Stimulated activated CD4-positive, alpha-beta T cell treated with anti-CD3 and anti-CD28 coated beads, Interleukin-2, amount 100 ng/mL, for 48 hours (primary cell): ENCODE data around the gene AXIN1.
A peak's percentile ranks its signal among the peaks of the same experiment; 100 is the strongest.
"Not testable (repeated sequence)": the region's sequence is repeated elsewhere in the genome, so short reads cannot be mapped to it uniquely, and the experiment has no call there.

ENCODE experiments used
- DNase-seq, 2 donors: peaks; one replicate each; pipeline ENCODE4 v3.0.0-alpha.2; 2020

The AXIN1 gene

GRCh38 chr16:353404-354290 is 1.1 kb upstream of the AXIN1 start:
- no peak for DNase-seq

GRCh38 chr16:351804-352520 is 561 bp downstream of the AXIN1 start:
- peak in 1 of 2 donors; percentile 27 for DNase-seq

DNA sequence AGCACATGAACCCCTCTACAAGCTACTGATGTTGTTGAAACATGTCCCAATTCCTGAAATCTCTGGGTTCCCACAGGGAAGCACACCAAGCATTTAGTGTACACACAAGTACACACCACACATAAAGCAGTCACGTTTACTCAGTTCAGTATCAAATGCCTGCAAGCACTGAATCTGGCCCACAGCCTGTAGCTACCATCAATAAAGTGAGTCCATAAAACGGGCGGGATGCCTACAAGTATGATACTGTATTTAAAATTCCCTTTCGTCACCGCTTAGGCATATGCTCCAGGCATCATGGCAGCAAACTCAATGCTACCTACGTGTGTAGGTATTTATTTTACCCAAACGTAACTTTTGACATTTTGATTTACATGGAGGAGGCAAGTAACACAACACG is 2.3 kb downstream of the AXIN1 start:
- DNase-seq: no peak

DNA sequence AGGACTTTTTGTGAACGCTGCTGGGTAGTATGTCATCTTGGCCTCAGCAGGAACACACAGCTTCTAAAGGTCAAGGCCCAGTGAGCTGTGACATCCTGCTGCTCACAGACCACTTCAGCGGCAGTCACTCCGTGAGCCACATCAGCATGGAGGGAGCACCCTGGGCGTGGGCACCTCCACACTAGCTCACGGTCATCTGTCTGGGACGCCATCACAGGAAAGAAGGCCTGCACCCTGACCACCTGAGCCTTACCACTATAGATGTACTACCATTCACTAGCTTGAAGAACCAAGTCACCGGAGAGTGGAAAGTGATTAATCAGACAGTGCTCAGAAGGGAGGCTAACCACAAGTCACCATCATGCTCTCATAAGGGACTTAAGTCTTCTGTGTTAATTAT is 3.3 kb downstream of the AXIN1 start:
- no peak for DNase-seq

DNA sequence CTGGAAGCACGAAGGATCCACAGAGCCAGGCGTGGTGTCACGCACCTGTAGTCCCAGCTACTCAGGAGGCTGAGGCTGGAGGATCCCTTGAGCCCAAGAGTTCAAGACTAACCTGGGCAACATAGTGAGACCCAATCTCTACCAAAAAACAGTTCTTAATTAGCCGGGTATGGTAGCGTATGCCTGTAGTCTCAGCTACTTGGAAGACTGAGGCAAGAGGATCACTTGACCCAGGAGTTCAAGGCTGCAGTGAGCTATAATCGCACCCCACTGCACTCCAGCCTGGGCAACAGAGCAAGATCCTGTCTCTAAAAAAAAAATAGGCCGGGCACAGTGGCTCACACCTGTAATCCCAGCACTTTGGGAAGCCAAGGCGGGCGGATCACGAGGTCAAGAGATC is 4.0 kb downstream of the AXIN1 start:
- not testable (repeated sequence) for DNase-seq

- no peak for DNase-seq
Measured at GRCh38 chr16:347203-347602, 5.3 kb downstream of the AXIN1 start.

- DNase-seq: no peak
Measured at GRCh38 chr16:346587-346986, 5.9 kb downstream of the AXIN1 start.

DNA sequence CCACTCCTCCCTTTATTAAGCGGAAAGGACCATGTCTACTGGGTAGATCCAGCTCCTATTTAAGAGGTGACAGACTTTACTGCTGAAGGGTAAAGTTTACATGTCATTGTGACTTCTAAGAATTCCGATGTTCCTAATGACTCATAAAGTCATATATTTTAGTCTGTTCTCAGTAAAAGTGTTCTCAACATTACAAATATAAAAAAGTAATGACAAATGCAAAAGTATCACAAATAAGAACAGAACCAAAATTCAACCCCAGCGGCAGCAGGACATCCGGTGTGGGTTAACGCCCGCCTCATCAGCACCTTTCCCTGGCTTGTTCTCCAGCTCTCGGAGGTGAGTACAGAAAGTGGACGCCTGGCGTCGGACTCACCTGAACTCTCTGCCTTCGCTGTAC is 6.8 kb downstream of the AXIN1 start:
- no peak for DNase-seq

- no peak for DNase-seq
Measured at GRCh38 chr16:342455-343213, 9.9 kb downstream of the AXIN1 start.

GRCh38 chr16:341974-342336 is 10.6 kb downstream of the AXIN1 start:
- DNase-seq: not testable (repeated sequence)

DNA sequence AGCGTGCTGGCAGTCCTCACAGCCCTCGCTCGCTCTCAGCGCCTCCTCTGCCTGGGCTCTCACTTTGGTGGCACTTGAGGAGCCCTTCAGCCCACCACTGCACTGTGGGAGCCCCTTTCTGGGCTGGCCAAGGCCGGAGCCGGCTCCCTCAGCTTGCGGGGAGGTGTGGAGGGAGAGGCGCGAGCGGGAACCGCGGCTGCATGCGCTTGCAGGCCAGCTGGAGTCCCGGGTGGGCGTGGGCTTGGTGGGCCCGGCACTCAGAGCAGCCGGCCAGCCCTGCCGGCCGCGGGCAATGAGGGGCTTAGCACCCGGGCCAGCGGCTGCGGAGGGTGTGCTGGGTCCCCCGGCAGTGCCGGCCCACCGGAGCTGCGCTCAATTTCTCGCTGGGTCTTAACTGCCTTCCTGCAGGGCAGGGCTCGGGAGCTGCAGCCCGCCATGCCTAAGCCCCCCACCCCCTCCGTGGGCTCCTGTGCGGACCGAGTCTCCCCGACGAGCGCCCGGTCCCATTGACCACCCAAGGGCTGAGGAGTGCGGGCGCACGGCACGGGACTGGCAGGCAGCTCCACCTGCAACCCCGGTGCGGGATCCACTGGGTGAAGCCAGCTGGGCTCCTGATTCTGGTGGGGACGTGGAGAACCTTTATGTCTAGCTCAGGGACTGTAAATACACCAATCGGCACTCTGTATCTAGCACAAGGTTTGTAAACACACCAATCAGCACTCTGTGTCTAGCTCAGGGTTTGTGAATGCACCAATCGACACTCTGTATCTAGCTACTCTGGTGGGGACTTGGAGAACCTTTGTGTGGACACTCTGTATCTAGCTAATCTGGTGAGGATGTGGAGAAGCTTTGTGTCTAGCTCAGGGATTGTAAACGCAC is 11.2 kb downstream of the AXIN1 start:
- not testable (repeated sequence) for DNase-seq

DNA sequence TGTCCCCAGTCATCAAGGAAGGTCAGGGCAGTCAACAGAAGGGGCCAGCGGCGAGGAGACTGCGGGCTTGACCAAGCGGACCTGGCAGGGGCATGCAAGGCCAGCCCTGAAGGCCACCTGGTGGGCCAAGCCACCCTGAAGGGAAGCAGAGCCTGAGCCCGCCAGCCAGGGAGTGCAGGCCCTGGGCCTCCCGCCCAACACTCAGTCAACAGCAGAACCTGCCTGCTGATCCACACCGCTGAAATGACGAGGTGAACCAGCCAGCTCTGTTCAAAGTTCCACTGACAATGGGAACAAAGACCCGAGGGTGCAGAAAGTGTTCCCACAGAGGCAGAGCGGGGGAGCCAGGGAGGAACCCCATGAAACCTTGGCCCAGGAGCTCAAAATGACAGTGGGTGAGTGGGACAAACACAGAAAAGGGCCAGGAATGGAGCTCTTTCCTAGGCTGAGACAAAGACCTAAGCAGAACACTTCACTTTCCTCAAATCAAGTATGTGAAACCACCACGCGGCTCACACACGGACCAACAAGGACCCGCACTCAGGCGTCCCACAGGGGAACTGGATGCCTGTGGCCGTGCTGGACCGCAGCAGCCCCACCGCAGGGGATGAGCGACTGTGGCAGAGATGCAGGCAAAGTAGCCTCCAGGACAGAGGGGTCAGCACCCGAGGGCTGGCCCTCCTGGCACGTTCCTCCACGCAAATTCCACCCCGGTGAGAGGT is 12.0 kb downstream of the AXIN1 start:
- DNase-seq: no peak

DNA sequence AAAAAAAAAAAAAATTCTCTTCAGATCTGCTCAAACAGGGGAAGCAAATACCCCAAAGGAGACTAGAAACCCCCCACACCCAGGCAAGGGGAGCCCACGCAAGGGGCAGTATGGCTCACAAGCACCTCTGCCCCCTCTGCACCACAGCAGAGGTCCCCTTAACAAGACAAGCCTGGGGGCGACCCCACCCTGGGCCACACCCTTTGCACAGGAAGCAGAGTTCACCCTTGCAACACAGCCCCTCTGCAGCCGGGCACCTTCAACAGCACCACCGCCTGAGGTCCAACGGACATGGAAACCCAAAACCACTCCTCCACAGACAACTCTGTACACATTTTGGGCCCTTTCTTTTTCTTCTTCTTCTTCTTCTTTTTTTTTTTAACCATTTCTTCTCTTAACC is 12.8 kb downstream of the AXIN1 start:
- DNase-seq: no peak

- DNase-seq: no peak
Measured at GRCh38 chr16:337975-338575, 14.4 kb downstream of the AXIN1 start.

DNA sequence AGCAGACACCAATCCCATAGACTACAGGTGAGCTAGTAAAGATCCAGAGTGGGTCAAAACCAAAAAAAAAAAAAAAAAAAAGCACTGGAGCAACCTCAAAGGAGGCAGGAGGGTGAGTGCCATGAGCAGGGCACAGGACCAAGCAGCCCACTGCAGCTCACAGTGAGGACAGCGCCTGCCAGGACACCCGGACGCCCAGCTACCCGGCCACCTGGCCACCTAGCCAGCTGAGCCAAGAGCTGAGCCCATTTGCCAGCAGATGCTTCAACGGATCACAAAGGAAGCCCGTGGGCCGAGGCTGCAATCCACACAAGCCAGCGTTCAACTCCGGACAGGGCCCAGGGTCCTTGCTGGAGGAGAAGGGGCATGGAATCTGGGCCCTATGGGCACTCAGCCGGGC is 15.1 kb downstream of the AXIN1 start:
- DNase-seq: no peak

- DNase-seq: no peak
Measured at GRCh38 chr16:336269-336668, 16.3 kb downstream of the AXIN1 start.

DNA sequence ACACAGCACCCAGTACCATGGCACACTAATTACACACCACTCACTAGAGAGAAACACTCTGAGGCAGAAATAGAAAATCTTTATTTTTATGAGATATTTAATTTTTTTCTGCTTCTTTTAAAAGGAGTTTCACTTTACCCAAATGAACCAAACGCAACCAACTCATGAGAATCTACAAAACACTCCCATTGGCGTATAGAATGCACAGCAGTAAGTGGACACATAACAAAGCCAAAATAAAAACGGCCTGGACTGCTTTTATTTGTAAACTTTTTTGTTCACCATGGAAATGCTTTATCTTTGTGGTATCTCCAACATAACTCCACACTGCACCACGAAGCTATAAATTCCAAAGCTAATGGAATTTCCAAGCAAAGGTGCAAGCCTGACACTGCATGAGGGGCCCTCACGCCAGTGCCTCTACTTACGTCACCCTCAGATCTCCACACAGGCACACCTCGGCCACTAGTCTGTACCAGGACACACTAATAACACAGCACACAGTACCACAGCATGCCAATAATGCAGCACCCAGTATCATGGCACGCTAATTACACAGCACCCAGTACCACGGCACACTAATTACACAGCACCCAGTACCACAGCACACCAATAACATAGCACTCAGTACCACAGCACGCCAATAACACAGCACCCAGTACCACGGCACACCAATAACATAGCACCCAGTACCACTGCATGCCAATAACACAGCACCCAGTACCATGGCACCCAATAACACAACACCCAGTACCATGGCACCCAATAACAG is 17.5 kb downstream of the AXIN1 start:
- DNase-seq: not testable (repeated sequence)

DNA sequence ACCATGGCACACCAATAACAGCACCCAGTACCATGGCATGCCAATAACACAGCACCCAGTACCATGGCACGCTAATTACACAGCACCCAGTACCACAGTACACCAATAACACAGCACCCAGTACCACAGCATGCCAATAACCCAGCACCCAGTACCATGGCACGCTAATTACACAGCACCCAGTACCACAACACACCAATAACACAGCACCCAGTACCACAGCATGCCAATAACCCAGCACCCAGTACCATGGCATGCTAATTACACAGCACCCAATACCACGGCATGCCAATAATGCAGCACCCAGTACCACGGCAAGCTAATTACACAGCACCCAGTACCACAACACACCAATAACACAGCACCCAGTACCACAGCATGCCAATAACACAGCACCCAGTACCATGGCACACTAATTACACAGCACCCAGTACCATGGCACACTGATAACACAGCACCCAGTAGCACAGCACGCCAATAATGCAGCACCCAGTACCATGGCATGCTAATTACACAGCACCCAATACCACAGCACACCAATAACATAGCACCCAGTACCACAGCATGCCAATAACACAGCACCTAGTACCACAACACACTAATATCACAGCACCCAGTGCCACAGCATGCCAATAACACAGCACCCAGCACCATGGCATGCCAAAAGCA is 18.2 kb downstream of the AXIN1 start:
- DNase-seq: not testable (repeated sequence)

GRCh38 chr16:333406-334094 is 19.0 kb downstream of the AXIN1 start:
- DNase-seq: no peak
